Fibroblast of skin of scalp (primary cell): Measurements from ENCODE around the gene PHGDH.

Experiments used
- DNase-seq: peaks from one replicate; pipeline ENCODE4 v3.0.0-alpha.2; 2013

Gene PHGDH

DNA sequence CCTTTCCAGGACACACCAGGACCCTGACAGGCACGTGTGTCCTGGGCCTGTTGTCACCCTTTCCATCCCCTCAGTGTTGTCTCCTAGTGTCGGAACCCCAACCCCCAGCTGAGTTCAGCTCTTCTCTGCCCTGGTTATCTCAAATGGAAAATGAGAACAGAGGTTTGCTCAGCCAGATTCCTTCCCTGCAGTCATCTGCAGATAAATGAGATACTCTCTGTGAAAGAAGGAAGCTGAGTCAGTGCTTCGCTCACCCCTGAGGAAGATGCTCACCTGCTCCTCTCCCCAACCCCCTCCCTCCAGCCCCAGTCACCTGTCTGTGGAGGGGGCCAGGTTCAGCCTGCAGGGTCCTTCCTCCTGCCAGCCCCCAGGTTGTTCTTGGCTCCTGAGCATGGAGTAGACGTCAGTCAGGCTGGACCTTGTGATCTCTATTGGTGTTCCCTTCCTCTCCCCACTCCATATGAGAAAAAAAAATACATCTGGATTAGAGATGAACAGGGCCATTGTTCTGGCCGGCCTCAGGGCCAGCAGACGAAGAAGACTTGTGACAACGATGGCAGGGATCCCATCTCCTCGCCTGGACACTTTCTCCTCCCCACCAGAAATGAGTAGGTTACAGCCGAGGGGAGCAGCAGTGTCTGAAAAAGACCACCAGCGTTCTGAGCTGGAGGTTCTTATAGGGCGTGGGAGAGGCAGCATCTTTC lies 20.9 kb downstream of the PHGDH start:
- DNase-seq = no peak

DNA sequence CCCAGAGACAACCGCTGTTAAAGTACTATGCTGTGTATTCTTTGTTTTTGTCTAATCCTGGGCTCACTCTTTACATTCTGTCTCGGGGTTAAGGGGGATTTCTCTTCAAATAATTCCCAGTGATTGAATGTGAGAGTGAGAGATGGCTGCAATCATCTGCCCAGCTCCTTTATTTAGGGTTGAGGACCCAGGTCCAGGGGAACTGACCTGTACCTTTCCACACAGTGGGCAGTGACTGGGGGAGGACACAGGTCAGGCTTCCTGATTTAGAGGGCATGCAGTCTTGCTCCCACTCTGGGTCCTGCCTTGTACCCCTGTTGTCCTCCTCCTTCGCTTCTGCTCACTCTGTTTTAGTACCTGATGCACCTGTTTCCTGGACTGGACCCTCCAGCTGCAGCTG lies 22.0 kb downstream of the PHGDH start:
- DNase-seq = no peak

- DNase-seq = no peak
Observed at GRCh38 chr1:119735217-119735616, 23.5 kb downstream of the PHGDH start.

- no peak for DNase-seq
Observed at GRCh38 chr1:119736649-119737039, 24.9 kb downstream of the PHGDH start.

DNA sequence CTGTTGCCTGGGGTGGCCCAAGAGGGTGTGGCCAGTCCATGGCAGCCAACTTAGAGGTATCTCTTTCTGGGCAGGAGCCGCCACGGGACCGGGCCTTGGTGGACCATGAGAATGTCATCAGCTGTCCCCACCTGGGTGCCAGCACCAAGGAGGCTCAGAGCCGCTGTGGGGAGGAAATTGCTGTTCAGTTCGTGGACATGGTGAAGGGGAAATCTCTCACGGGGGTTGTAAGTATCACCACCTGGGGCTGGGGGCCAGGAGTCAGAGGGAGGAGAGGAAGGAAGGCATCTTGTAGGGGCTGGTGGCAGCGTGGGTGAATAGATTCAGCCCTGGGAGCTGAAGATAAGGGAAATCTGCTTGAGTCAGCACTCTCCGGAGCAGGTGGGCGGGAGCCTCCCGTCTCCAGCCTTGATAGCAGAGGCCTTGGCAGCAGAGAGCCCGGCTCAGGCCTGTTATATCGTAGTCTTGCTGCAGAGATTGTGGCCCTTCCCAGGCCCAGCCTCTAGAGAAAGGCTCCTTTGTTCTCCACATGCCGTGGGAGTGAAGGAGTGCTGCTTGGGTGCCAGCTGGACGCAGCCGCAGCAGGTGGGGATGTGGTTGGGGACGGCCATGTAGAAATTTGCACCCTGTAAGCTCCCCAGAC lies 25.4 kb downstream of the PHGDH start:
- no peak for DNase-seq

DNA sequence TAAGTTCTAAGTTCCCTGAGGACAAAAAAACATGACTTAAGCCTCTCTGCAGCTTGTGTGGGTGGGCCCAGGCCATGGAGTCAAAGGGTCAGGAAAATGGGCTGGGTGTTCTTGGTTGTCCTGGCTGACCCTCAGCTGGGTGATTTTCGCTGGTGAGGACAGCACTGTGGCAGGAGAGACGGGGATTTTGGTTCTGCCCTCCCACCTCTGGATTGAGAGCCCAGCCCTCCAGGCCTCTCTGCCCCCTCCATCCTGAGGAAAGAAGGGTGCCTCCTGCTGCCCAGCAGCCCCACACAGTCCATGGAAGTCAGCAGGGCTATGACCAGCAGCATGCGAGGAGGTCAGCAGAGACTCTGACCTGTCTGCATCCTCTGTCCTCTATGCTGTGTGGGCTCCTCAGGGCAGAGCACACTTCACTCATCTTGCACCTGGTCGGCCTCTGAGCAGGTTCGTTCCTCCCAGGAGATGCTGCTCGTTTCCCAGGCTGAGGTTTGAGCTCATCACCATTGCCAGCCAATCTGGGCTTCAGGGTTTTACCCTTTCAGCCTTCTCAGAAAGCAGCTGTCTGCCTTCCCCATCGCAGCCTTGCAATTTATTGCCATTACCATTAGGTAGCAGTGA lies 26.5 kb downstream of the PHGDH start:
- no peak for DNase-seq

DNA sequence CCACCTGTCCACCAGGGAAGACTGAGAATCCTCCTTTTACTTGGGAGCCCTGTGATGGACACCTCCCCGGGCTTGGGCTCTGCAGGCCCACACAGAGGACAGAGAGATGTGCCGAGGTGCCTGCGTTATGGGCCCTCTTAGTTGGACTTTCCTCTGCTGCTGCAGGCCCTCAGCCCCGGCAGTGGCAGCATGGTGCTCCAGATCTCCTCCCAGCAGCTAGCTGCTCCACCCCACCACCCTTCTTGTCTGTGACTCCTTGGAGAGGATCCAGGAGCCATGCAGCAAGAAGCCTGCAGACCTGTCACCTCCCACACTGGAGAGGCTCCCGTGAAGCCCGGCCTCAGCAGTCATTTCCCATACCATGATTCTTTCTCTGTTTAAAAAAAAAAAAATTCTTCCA lies 27.4 kb downstream of the PHGDH start:
- DNase-seq = no peak

GRCh38 chr1:119740261-119740660 lies 28.5 kb downstream of the PHGDH start:
- no peak for DNase-seq

DNA sequence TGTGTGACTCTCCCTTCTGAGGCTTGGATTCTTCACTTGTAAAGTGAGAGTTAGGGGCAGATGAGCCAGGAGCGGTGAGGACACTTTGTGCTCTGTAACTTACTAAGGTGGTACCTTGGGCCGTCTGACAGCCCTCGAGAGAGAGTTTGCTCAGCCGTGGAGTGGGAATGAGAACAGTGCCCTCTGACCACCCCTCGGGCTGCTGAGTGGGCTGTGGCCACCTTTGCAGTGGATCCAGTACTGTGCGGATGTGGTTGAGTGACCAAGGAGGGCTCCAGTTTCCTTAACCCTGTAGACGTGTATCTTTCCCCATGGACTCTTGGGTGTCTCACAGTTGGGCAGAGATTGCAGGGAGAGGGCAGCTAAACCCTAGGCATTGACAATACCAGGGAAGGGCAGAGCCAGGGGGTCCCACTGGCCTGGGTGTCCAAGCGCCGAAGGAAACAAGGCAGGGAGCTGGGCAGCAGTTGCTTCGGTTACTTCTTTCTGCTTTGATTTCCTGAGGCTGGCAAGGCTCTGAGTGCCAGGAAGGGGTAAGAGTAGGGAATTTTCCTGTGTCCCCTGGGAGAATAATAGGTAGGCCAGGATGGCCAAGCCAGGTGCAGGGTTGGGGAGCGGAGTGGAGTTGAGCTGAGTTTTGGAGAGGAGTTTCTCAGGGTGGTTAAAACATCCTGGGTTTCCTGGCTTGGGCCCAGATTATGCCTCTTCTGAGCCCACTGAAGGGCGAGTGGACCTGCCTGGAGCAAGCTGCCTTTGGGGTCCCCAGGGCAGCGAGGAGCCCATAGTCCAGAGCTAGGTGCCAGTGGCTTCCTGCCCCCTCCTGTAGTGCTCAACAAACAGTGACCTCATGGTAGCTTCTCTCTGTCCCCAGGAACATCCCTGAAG lies 29.4 kb downstream of the PHGDH start:
- DNase-seq = no peak

DNA sequence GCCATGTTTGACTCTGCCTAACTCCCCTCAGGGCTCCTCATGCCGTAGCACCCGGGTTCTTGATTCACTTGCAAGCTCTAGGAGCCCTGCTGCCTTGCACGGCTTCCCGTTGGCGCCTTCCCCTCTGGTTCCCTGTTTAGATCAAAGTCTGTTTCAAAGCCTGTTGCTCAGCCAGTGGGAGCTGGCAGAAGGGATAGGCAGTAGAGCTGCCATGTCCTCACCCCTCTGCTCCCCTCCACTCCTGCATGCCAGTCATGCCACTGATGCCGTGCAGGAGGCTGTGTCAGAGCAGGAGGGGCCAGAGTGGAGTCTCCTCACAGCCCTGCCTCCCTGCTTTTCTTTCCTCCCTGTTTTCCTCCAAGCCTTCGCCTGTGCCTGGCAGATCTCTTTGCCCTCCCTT lies 30.5 kb downstream of the PHGDH start:
- DNase-seq = peak; percentile 51

DNA sequence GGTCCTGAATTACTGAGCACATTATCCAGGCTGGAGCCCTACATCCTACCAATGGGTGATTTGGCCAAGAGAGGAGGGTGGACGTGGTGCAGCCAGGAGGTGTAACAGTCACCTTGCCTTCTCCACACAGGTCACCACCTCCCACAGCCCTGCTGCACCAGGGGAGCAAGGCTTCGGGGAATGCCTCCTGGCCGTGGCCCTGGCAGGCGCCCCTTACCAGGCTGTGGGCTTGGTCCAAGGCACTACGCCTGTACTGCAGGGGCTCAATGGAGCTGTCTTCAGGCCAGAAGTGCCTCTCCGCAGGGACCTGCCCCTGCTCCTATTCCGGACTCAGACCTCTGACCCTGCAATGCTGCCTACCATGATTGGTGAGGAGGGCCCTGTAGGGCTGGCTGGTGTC lies 30.9 kb downstream of the PHGDH start:
- DNase-seq = no peak

DNA sequence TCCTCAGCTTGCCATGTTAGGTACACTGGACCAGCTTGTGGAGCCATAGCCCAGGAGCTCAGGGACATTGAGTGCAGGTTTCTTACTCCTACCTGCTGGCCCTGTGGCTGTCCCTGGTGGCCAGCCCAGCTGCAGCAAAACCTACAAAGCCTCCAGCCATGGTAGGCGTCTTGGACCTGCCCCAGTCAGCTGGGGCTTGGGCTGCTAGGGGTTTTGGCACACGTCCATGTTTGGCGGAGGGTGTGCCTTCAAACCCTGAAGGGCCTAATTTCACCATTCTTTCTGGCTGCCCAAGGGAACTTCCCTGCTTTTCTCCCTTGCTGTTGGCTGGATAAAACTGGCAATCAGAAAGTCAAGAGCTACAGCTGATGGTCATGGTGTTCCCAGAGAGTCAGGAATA lies 31.6 kb downstream of the PHGDH start:
- no peak for DNase-seq

DNA sequence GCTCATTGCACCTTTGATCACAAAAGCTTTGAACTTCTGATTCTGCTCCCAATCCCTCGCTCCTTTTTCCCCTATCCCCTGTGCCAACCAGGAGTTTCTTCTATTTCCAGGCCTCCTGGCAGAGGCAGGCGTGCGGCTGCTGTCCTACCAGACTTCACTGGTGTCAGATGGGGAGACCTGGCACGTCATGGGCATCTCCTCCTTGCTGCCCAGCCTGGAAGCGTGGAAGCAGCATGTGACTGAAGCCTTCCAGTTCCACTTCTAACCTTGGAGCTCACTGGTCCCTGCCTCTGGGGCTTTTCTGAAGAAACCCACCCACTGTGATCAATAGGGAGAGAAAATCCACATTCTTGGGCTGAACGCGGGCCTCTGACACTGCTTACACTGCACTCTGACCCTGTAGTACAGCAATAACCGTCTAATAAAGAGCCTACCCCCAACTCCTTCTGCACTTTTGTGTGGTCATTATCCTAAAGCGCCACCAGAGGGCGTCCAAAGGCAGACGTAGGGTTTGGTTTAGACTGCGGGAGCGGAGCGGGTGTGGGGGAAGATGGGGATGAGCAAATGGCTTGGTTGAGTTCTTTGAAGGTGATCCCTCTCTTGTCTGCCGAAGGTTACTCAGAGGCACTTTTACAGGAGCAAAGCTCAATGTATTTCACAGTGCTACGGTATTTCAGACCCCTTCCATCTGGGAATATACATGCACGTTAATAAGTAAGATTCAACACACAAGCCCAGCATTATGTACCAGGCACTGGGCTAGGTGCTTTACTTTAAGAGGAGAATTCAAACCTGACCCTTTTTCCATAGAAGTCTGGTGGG lies 32.3 kb downstream of the PHGDH start:
- DNase-seq = peak; percentile 77

GRCh38 chr1:119744598-119744942 lies 32.8 kb downstream of the PHGDH start:
- no peak for DNase-seq

- no peak for DNase-seq
Observed at GRCh38 chr1:119745034-119745433, 33.3 kb downstream of the PHGDH start.

- no peak for DNase-seq
Observed at GRCh38 chr1:119747451-119747850, 35.7 kb downstream of the PHGDH start.

- no peak for DNase-seq
Observed at GRCh38 chr1:119748040-119748439, 36.3 kb downstream of the PHGDH start.

DNA sequence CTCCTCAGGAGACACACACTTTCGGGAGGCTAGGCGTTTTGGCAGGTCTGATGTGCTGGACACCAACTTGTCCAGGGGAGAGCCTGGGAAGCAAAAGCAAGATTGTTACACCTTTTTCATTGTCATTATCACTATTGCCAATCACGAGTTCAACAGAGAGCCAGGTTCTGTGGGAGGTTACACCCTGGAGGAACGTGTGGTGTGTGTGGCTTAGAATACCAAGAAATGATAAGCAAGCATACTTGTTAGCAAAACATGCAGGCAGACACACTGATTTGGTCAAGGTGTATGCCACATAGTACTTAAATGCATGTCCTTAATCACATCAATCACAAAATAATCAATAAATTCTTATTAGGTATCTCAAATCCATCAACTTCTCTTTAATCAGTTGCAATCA lies 40.9 kb downstream of the PHGDH start:
- DNase-seq = no peak

DNA sequence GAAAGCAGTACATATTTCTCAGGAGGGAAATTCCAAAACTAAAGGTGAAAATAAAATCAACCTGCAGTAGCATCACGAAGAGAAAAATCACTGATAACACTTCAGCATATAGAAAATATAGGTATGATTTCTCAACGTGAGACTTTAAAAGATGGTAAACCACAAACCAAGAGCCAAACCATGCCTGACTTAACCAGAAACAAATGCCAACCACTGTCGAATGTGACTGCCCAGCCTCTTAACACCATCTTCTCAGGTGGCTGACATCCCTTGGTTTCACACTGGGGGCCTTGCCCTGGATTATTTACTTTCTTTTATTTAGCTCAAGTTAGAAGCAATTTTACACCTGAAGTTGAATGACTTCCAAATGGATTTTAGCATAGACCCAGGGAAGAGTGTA lies 46.9 kb downstream of the PHGDH start:
- no peak for DNase-seq

GRCh38 chr1:119762409-119762808 lies 50.7 kb downstream of the PHGDH start:
- DNase-seq = no peak

- no peak for DNase-seq
Observed at GRCh38 chr1:119762953-119763352, 51.2 kb downstream of the PHGDH start.

- DNase-seq = no peak
Observed at GRCh38 chr1:119764220-119764619, 52.5 kb downstream of the PHGDH start.
